Smooth muscle cell (in vitro differentiated cells): ENCODE data around the gene SPTBN1. TPM values are rescaled to one million over a fixed set of nuclear protein-coding genes. Genes with fewer than 3 reads are reported as not detected.

Experiments used
- DNase-seq: peaks from one replicate; lab custom pipeline; 2025; ENCODE audit not compliant: unreplicated experiment; lab: John Stamatoyannopoulos, UW
- H2AFZ ChIP-seq: fragments of 200-600 bp; sonication (generic); 2 replicates; pipeline ENCODE4 v1.6.0; 2016; ENCODE audit warnings: antibody characterized with exemption, low read depth, mild to moderate bottlenecking
- H3F3A ChIP-seq: fragments of 200-600 bp; sonication (generic); 2 replicates; pipeline ENCODE4 v1.6.0; 2017; ENCODE audit warnings: antibody characterized with exemption, low read depth
- H3K27ac ChIP-seq: fragments of 200-600 bp; sonication (generic); 2 replicates; pipeline ENCODE4 v1.5.1; 2016; ENCODE audit warnings: low read depth, mild to moderate bottlenecking
- H3K27me3 ChIP-seq: fragments of 200-600 bp; sonication (generic); 2 replicates; pipeline ENCODE4 v1.6.1; 2016; ENCODE audit warnings: low read depth, mild to moderate bottlenecking
- H3K36me3 ChIP-seq: fragments of 200-600 bp; sonication (generic); 2 replicates; pipeline ENCODE4 v1.5.1; 2016; ENCODE audit warnings: low read depth
- H3K4me1 ChIP-seq: fragments of 200-600 bp; sonication (generic); 2 replicates; pipeline ENCODE4 v1.5.1; 2016; ENCODE audit warnings: low read depth
- H3K4me2 ChIP-seq: fragments of 200-600 bp; sonication (generic); 2 replicates; pipeline ENCODE4 v1.6.0; 2016; ENCODE audit warnings: mild to moderate bottlenecking
- H3K4me3 ChIP-seq: fragments of 200-600 bp; sonication (generic); 2 replicates; pipeline ENCODE4 v1.5.1; 2016; ENCODE audit warnings: mild to moderate bottlenecking
- H3K79me2 ChIP-seq: fragments of 200-600 bp; sonication (generic); 2 replicates; pipeline ENCODE4 v1.6.0; 2016; ENCODE audit warnings: low read depth, mild to moderate bottlenecking
- H3K9ac ChIP-seq: fragments of 200-600 bp; sonication (generic); 2 replicates; pipeline ENCODE4 v1.6.0; 2016; ENCODE audit warnings: low read depth
- H3K9me3 ChIP-seq: fragments of 200-600 bp; sonication (generic); replicated peaks from 2 replicates; pipeline ENCODE4 v1.5.1; 2016; ENCODE audit warnings: low read depth
- H4K20me1 ChIP-seq: fragments of 200-600 bp; sonication (generic); 2 replicates; pipeline ENCODE4 v1.6.0; 2016; ENCODE audit warnings: low read depth
- whole genome bisulfite sequencing: methylation state at CpG from one replicate; pipeline ENCODE4 v1.1.7; 2016; ENCODE audit warnings: low lambda C conversion rate; 5-methylcytosine and 5-hydroxymethylcytosine counted together
- polyA plus RNA-seq: library from polyadenylated mRNA; unstranded; fragments of >200 nt; fragmentation: Nextera tagmentation; extraction: Ambion mirVana; gene quantifications from 2 replicates; pipeline ENCODE4 v1.2.1, GENCODE V29; 2016
- total RNA-seq: library from RNA; depleted of rRNA; stranded (reverse); fragments of >200 nt; gene quantifications from 2 replicates; pipeline ENCODE4 v1.2.3, GENCODE V29; 2014
- TF ChIP-seq, protein P1 (sequence below): fragments of 200-600 bp; sonication (generic); IDR thresholded peaks from 2 replicates; pipeline ENCODE4 v1.5.1; 2017; ENCODE audit warnings: borderline replicate concordance, mild to moderate bottlenecking, antibody characterized with exemption; ENCODE audit not compliant: insufficient read depth, poor library complexity, severe bottlenecking

The SPTBN1 gene
- total and polyA plus RNA-seq, 2 experiments from 2014 or later = 78.7 to 186 TPM

DNA sequence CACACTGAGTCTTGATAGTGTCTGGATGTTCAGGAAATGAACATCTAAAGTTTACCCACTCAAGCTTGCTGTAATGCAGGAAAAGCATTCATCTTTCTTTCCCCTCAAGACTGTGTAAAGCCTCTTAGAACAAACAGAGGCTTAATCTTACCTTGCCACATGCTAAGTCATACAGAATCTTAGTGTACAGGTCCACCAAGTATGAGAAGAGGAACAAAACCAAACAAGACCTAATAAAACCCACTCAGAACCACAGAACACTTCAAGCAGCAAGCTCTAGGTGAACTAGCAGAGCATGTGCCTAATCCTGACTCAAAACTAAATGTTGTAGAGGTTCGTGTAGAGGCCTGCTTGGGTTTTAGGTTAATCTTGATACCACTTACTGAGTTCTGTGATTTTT is 97.6 kb downstream of the SPTBN1 start:
- DNase-seq = no peak
- Histone ChIP-seq H3K27ac (no peak overlapping the region), H3K4me2 (no peak overlapping the region), H3K36me3 (no peaks in the 10 kb centered on the region), H2AFZ (no peak overlapping the region), H4K20me1 (peaks cover 98% of the 10 kb centered on the region), H3K9me3 (no peaks in the 10 kb centered on the region), H3K4me1 (peaks cover 8% of the 10 kb centered on the region), H3K27me3 (no peaks in the 10 kb centered on the region), H3K79me2 (peaks cover 97% of the 10 kb centered on the region), H3K4me3 (no peak overlapping the region), H3F3A (peaks cover 24% of the 10 kb centered on the region), H3K9ac (no peak overlapping the region)
- 70% methylated on average over 1 of the region's 1 CpG for WGBS
- TF ChIP-seq, protein P1, sequence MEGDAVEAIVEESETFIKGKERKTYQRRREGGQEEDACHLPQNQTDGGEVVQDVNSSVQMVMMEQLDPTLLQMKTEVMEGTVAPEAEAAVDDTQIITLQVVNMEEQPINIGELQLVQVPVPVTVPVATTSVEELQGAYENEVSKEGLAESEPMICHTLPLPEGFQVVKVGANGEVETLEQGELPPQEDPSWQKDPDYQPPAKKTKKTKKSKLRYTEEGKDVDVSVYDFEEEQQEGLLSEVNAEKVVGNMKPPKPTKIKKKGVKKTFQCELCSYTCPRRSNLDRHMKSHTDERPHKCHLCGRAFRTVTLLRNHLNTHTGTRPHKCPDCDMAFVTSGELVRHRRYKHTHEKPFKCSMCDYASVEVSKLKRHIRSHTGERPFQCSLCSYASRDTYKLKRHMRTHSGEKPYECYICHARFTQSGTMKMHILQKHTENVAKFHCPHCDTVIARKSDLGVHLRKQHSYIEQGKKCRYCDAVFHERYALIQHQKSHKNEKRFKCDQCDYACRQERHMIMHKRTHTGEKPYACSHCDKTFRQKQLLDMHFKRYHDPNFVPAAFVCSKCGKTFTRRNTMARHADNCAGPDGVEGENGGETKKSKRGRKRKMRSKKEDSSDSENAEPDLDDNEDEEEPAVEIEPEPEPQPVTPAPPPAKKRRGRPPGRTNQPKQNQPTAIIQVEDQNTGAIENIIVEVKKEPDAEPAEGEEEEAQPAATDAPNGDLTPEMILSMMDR = no peak

DNA sequence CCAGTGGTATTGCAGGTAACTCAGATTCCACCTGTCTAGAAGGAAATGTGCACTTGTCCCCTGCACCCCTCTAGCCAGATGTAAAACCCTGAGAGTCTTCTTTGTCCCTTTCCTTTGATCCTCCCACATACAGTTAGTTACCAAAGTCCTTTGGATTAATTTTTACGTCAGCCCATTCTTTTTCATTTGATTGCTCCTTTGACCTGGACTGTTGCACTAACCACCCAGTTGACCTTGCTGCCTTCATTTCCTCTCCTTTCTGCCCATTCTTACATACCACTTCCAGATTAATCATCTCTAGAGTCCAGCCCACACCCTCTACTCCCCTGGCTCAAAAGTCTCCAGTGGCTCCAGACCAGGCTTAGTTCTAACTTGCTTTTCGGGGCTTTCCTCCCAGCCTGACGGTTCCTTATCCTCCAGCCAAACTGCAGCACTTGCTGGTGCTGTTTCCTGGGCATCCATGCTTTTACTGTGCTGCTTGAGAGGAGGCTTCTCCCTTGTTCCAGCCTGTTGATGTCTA is 99.3 kb downstream of the SPTBN1 start:
- peak overlapping the region; percentile 4 for H3K4me2 ChIP-seq
- 66% methylated on average over 3 of the region's 3 CpGs for WGBS
- H3K79me2 ChIP-seq = peaks cover 88% of the 10 kb centered on the region
- TF ChIP-seq, protein P1 = no peak
- no peak overlapping the region for H3K9ac ChIP-seq
- DNase-seq = no peak
- no peak overlapping the region for H3K27ac ChIP-seq
- no peaks in the 10 kb centered on the region for H3K27me3 ChIP-seq
- H3K4me1 ChIP-seq = peaks cover 8% of the 10 kb centered on the region
- H3K4me3 ChIP-seq = no peak overlapping the region
- no peaks in the 10 kb centered on the region for H3K9me3 ChIP-seq
- no peaks in the 10 kb centered on the region for H3K36me3 ChIP-seq
- no peak overlapping the region for H2AFZ ChIP-seq
- peaks cover 87% of the 10 kb centered on the region for H4K20me1 ChIP-seq
- H3F3A ChIP-seq = peaks cover 24% of the 10 kb centered on the region

DNA sequence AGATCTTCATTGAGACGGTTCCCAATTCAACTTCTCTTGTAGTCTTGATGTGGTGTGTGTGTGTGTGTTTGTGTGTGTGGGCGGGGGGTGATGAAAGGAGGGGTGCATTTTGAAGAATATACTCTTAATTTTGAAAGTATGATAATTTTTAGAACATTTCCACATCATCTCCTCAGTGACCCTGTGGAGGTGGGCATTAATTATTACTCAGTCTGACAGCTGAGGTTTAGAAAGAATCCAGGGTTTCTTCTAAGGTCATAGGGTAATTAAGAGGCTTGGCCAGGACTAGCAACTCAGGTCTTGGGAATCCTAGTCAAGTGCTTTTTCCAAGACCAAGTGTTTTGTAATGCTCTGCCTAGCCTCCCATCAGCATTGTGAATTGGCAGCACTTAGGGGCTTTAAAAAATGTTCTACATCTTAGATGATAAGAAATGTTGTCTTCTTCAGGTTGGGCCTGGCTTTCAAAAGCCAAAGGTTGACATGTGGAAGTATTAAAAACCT is 100.5 kb downstream of the SPTBN1 start:
- Histone ChIP-seq H3K9me3 (no peaks in the 10 kb centered on the region), H2AFZ (no peak overlapping the region), H3K4me1 (peaks cover 19% of the 10 kb centered on the region), H4K20me1 (peaks cover 79% of the 10 kb centered on the region), H3K4me2 (peak overlapping the region; percentile 88), H3K79me2 (peaks cover 89% of the 10 kb centered on the region), H3K4me3 (peak overlapping the region; percentile 66), H3K36me3 (no peaks in the 10 kb centered on the region), H3K9ac (no peak overlapping the region), H3F3A (peaks cover 20% of the 10 kb centered on the region), H3K27ac (peak overlapping the region; percentile 98), H3K27me3 (no peaks in the 10 kb centered on the region)
- DNase-seq = no peak
- WGBS = 66% methylated on average over 2 of the region's 2 CpGs
- TF ChIP-seq, protein P1 = no peak

DNA sequence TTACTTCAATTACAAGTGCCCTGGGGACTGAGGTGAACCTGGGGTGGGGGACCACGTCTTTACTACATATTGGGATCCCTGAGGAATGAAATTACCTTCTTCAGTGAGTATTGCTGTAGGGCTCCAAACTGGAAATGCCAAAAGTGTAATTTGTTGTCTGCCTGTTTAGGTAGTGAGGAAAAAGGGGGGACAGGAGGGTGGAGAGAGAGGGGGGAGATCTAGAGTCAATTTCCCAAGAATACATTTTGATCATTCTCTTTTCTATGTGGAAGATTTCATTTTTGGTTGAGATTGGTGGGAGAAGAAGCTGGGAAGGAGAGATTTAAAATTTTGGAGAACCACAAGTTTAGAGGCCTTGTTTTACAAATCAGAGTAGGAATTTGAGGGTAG is 101.1 kb downstream of the SPTBN1 start:
- peak overlapping the region; percentile 88 for H3K4me2 ChIP-seq
- peak overlapping the region; percentile 66 for H3K4me3 ChIP-seq
- H3K36me3 ChIP-seq = no peaks in the 10 kb centered on the region
- H3K9ac ChIP-seq = peak overlapping the region; percentile 91
- TF ChIP-seq, protein P1 = no peak
- peaks cover 89% of the 10 kb centered on the region for H3K79me2 ChIP-seq
- DNase-seq = no peak
- no peaks in the 10 kb centered on the region for H3K9me3 ChIP-seq
- 45% methylated on average over 1 of the region's 1 CpG for WGBS
- no peak overlapping the region for H2AFZ ChIP-seq
- H3K27me3 ChIP-seq = no peaks in the 10 kb centered on the region
- H3K27ac ChIP-seq = peak overlapping the region; percentile 98
- H4K20me1 ChIP-seq = peaks cover 78% of the 10 kb centered on the region
- H3K4me1 ChIP-seq = peaks cover 24% of the 10 kb centered on the region
- H3F3A ChIP-seq = peaks cover 17% of the 10 kb centered on the region
